Esophagus squamous epithelium (tissue), 5 donors: ENCODE results near the gene VEPH1. TPM values are rescaled to one million over a fixed set of nuclear protein-coding genes. Genes with fewer than 3 reads are reported as not detected.

ENCODE experiments used
- DNase-seq: peaks from one replicate; lab custom pipeline; 2025; lab: John Stamatoyannopoulos, UW
- H3K27ac ChIP-seq, 4 donors: fragments of 200-600 bp; sonication (generic); one replicate each; pipeline ENCODE4 v1.5.1; 2016 to 2019; ENCODE audit warnings: mild to moderate bottlenecking in 1 of 4
- H3K27me3 ChIP-seq, 4 donors: fragments of 200-600 bp; sonication (generic); 1 replicate in 3 of 4; 2 replicates in 1 of 4; pipeline versions ENCODE4 v1.5.1 to v1.6.0; 2017 to 2021; ENCODE audit warnings: antibody characterized with exemption in 1 of 4
- H3K36me3 ChIP-seq, 3 donors: fragments of 200-600 bp; sonication (generic); one replicate each; pipeline ENCODE4 v1.5.1; 2016 to 2019
- H3K4me1 ChIP-seq, 3 donors: fragments of 200-600 bp; sonication (generic); one replicate each; pipeline ENCODE4 v1.5.1; 2017 to 2019
- H3K4me3 ChIP-seq, 4 donors: fragments of 200-600 bp; sonication (generic); 1 replicate in 3 of 4; 2 replicates in 1 of 4; pipeline ENCODE4 v1.5.1; 2016 to 2019; ENCODE audit warnings: mild to moderate bottlenecking in 2 of 4, moderate library complexity in 1 of 4
- H3K9me3 ChIP-seq, 3 donors: fragments of 200-600 bp; sonication (generic); one replicate each; pipeline ENCODE4 v1.5.1; 2016 to 2019
- CTCF ChIP-seq, 6 experiments: fragments of 450-650 bp in 4 of 6; fragments of 200-600 bp in 2 of 6; sonication (generic) in 2 of 6; IDR thresholded peaks; one replicate each; pipeline ENCODE4 v1.5.1; 2016 to 2019; ENCODE audit warnings: antibody characterized with exemption in 6 of 6, mild to moderate bottlenecking in 4 of 6, moderate library complexity in 4 of 6
- POLR2A ChIP-seq, 4 donors: fragments of 450-650 bp; IDR thresholded peaks; one replicate each; pipeline ENCODE4 v1.6.1; 2017; ENCODE audit warnings: antibody characterized with exemption in 4 of 4, mild to moderate bottlenecking in 4 of 4, moderate library complexity in 3 of 4
- WGBS, 2 donors: methylation state at CpG; one replicate each; pipeline ENCODE4 v1.1.5; 2018; 5-methylcytosine and 5-hydroxymethylcytosine counted together
- intact Hi-C: fragments of 100-400 bp; cut with DNase I; formaldehyde crosslinking; loops from one replicate; pipeline ENCODE4 v1.15.0; 2022
- total RNA-seq, 4 donors: library from RNA; depleted of rRNA; stranded (reverse); fragments of >200 nt; gene quantifications; one replicate each; pipeline ENCODE4 v1.1.0, GENCODE V29; 2016
- donor health status: DM: yes; HTN: yes; CAD: no.

VEPH1 gene
- total RNA-seq, 4 donors from 2014 or later, result not detected

DNA sequence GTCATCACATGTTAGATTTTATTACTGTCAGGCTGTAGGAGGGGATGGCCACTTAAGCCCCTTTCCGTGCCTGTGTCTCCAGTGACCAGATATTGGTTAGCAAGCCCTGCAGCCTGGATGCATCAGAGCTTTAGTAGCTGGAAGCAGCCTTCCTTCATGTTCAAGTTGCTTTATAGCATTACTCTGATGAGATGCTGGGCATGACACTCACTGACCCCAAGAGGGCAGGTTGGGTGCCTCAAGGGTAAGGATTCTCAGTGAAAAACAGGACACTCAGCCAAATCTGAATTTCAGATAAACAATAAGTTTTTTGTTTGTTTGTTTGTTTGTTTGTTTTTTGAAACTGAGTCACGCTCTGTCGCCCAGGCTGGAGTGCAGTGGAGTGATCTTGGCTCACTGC, 135.0 kb downstream of the VEPH1 start:
- intact Hi-C loops, result no loop called here

GRCh38 chr3:157363393-157363792, 139.8 kb downstream of the VEPH1 start:
- H3K9me3 ChIP-seq, result no peaks in the 10 kb centered on the region
- WGBS, 2 donors, result 73 to 84% methylated on average over 3 of the region's 3 CpGs
- no peaks in the 10 kb centered on the region for H3K36me3 ChIP-seq
- no peaks in the 10 kb centered on the region for H3K4me1 ChIP-seq
- DNase-seq, result no peak
- TF ChIP-seq POLR2A (IDR thresholded peaks at IDR 0.05), result no peak
- TF ChIP-seq CTCF (IDR thresholded peaks at IDR 0.05), result no peak
- no peaks in the 10 kb centered on the region for H3K27me3 ChIP-seq
- intact Hi-C loops, result no loop called here
- no peak overlapping the region for H3K27ac ChIP-seq
- H3K4me3 ChIP-seq, result no peak overlapping the region

More for the DNA sequence above, 135.0 kb downstream of the VEPH1 start:
- 86 to 92% methylated on average over 3 of the region's 3 CpGs for WGBS, 2 donors
- TF ChIP-seq POLR2A (IDR thresholded peaks at IDR 0.05) (no peak), CTCF (IDR thresholded peaks at IDR 0.05) (no peak)
- H3K4me3 ChIP-seq, result no peak overlapping the region
- H3K4me1 ChIP-seq, result no peaks in the 10 kb centered on the region
- DNase-seq, result no peak
- no peaks in the 10 kb centered on the region for H3K27me3 ChIP-seq
- no peaks in the 10 kb centered on the region for H3K36me3 ChIP-seq
- H3K9me3 ChIP-seq, result no peaks in the 10 kb centered on the region
- no peak overlapping the region for H3K27ac ChIP-seq

DNA sequence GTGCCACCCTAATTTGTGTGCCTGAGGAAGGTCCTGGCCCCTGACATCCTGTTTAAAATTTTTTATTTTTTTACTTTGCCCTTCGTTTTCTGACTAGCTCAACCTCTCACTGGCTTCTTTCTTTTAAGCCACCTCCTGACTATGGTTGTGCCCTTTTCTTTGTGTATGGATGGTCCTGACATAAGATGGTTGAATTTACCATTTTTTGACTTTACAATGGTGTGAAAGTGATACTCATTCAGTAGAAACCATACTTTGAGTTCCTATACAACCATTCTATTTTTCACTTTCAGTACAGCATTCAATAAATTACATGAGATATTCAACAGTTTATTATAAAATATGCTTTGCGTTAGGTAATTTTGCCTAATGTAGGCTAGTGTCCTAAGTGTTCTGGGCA, 140.9 kb downstream of the VEPH1 start:
- H3K27ac ChIP-seq, result no peak overlapping the region
- H3K4me1 ChIP-seq, result no peaks in the 10 kb centered on the region
- H3K9me3 ChIP-seq, result no peaks in the 10 kb centered on the region
- intact Hi-C loops, result no loop called here
- no peaks in the 10 kb centered on the region for H3K36me3 ChIP-seq
- no peak for TF ChIP-seq POLR2A (IDR thresholded peaks at IDR 0.05)
- TF ChIP-seq CTCF (IDR thresholded peaks at IDR 0.05), result no peak
- DNase-seq, result no peak
- H3K27me3 ChIP-seq, result no peaks in the 10 kb centered on the region
- no peak overlapping the region for H3K4me3 ChIP-seq
- WGBS, 2 donors, result 69 to 82% methylated on average over 2 of the region's 2 CpGs

GRCh38 chr3:157360044-157360443, 143.2 kb downstream of the VEPH1 start:
- TF ChIP-seq POLR2A (IDR thresholded peaks at IDR 0.05), result no peak
- TF ChIP-seq CTCF (IDR thresholded peaks at IDR 0.05), result no peak
- intact Hi-C loops, result no loop called here
- no peak overlapping the region for H3K27ac ChIP-seq
- H3K4me3 ChIP-seq, result no peak overlapping the region
- DNase-seq, result no peak
- H3K36me3 ChIP-seq, result no peaks in the 10 kb centered on the region
- H3K4me1 ChIP-seq, result no peaks in the 10 kb centered on the region
- H3K9me3 ChIP-seq, result no peaks in the 10 kb centered on the region
- WGBS, 2 donors, result 47 to 48% methylated on average over 2 of the region's 2 CpGs
- no peaks in the 10 kb centered on the region for H3K27me3 ChIP-seq

GRCh38 chr3:157356541-157356940, 146.7 kb downstream of the VEPH1 start:
- no peak for DNase-seq
- intact Hi-C loops, result no loop called here
- no peaks in the 10 kb centered on the region for H3K27me3 ChIP-seq
- H3K4me1 ChIP-seq, result no peaks in the 10 kb centered on the region
- WGBS, 2 donors, result 50 to 75% methylated on average over 1 of the region's 1 CpG
- H3K4me3 ChIP-seq, result no peak overlapping the region
- H3K36me3 ChIP-seq, result no peaks in the 10 kb centered on the region
- no peak overlapping the region for H3K27ac ChIP-seq
- TF ChIP-seq POLR2A (IDR thresholded peaks at IDR 0.05) (no peak), CTCF (IDR thresholded peaks at IDR 0.05) (no peak)
- H3K9me3 ChIP-seq, result no peaks in the 10 kb centered on the region
